ENCODE data around the gene ALDH3A1. TPM values are rescaled to one million over a fixed set of nuclear protein-coding genes. Genes with fewer than 3 reads are reported as not detected.

The ALDH3A1 gene
- polyA plus RNA-seq, 1 donor from 2014 or later: 0.10 TPM

DNA sequence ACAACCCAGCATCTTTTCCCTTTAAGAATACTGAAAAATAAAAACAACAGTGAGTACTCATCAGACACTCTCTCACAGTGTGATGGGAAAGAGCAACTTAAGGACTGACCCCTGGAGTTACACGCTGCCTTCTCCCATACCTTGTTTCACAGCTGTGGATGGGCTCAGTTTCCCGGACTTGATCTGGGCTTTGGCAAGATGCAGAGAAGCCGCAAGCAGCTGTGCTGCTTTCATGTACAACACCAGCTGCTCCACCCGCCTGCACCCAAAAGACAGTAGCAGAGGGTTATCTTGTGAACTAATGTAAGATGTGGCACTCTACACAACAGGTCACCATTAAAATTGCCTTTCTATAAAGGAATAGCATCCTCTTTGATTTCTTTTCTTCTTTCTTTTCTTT, 32.7 kb upstream of the ALDH3A1 start:
- Histone ChIP-seq H3K9ac (ENCODE audit: low read length) (no peak overlapping the region), H3K27ac (ENCODE audit: low read length) (no peak overlapping the region), H3K9me2 (ENCODE audit: insufficient read depth, low read length) (no peaks in the 10 kb centered on the region), H3K4me2 (ENCODE audit: low read length) (no peak overlapping the region), H3K4me3 (ENCODE audit: low read length) (no peak overlapping the region), H2AFZ (ENCODE audit: low read depth, low read length) (no peak overlapping the region), H3F3A (ENCODE audit: insufficient read depth, low read length, poor library complexity, severe bottlenecking) (no peaks in the 10 kb centered on the region), H3K79me2 (replicated peaks; ENCODE audit: insufficient read depth, low read length) (no peaks in the 10 kb centered on the region), H3K27me3 (ENCODE audit: insufficient read depth, low read depth, low read length) (no peaks in the 10 kb centered on the region), H3K9me3 (ENCODE audit: low read length) (no peaks in the 10 kb centered on the region), H4K20me1 (ENCODE audit: insufficient read depth) (no peaks in the 10 kb centered on the region), H3K36me3 (ENCODE audit: insufficient read depth, low read length) (peaks cover 9% of the 10 kb centered on the region)
- no peak for TF ChIP-seq MXI1 (conservative IDR thresholded peaks at IDR 0.05; ENCODE audit: poor library complexity, severe bottlenecking)
- TF ChIP-seq, protein P1, sequence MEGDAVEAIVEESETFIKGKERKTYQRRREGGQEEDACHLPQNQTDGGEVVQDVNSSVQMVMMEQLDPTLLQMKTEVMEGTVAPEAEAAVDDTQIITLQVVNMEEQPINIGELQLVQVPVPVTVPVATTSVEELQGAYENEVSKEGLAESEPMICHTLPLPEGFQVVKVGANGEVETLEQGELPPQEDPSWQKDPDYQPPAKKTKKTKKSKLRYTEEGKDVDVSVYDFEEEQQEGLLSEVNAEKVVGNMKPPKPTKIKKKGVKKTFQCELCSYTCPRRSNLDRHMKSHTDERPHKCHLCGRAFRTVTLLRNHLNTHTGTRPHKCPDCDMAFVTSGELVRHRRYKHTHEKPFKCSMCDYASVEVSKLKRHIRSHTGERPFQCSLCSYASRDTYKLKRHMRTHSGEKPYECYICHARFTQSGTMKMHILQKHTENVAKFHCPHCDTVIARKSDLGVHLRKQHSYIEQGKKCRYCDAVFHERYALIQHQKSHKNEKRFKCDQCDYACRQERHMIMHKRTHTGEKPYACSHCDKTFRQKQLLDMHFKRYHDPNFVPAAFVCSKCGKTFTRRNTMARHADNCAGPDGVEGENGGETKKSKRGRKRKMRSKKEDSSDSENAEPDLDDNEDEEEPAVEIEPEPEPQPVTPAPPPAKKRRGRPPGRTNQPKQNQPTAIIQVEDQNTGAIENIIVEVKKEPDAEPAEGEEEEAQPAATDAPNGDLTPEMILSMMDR (IDR thresholded peaks at IDR 0.05; ENCODE audit: poor library complexity, severe bottlenecking): no peak
- TF ChIP-seq RAD21 (conservative IDR thresholded peaks at IDR 0.05): no peak
- TF ChIP-seq POLR2AphosphoS5 (IDR thresholded peaks at IDR 0.05): no peak
- TF ChIP-seq TAF1 (IDR thresholded peaks at IDR 0.05; ENCODE audit: low read depth): no peak
- no peak for TF ChIP-seq EP300 (conservative IDR thresholded peaks at IDR 0.05; ENCODE audit: poor library complexity, severe bottlenecking)

DNA sequence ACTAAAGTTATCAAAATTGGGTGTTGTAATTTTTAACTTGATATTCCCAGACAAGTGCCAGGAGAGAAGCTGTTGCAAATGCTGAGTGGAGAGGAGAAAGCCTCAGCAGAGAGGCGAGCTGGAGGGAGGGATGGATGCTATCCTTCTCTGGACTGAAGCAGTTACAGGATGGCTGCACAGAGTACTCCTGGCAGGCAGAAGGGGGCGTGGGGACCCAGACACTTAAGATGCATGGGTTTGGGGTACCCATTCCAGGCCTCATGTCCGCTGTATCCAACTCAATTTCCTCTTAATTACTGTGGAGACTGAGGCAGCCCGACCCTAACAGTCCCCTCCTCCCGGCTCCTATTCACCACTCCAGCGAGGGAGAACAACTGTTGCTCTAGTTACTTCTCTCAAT, 25.4 kb upstream of the ALDH3A1 start:
- peaks cover 10% of the 10 kb centered on the region for H3K36me3 ChIP-seq (ENCODE audit: insufficient read depth, low read length)
- no peak overlapping the region for H3K27ac ChIP-seq (ENCODE audit: low read length)
- H3K9me2 ChIP-seq (ENCODE audit: insufficient read depth, low read length): no peaks in the 10 kb centered on the region
- no peaks in the 10 kb centered on the region for H3K9me3 ChIP-seq (ENCODE audit: low read length)
- no peak overlapping the region for H3K4me3 ChIP-seq (ENCODE audit: low read length)
- no peaks in the 10 kb centered on the region for H3F3A ChIP-seq (ENCODE audit: insufficient read depth, low read length, poor library complexity, severe bottlenecking)
- H4K20me1 ChIP-seq (ENCODE audit: insufficient read depth): no peaks in the 10 kb centered on the region
- H3K27me3 ChIP-seq (ENCODE audit: insufficient read depth, low read depth, low read length): no peaks in the 10 kb centered on the region
- no peak overlapping the region for H3K4me2 ChIP-seq (ENCODE audit: low read length)
- H2AFZ ChIP-seq (ENCODE audit: low read depth, low read length): no peak overlapping the region
- no peaks in the 10 kb centered on the region for H3K79me2 ChIP-seq (replicated peaks; ENCODE audit: insufficient read depth, low read length)
- TF ChIP-seq MXI1 (conservative IDR thresholded peaks at IDR 0.05; ENCODE audit: poor library complexity, severe bottlenecking): no peak
- no peak for TF ChIP-seq POLR2AphosphoS5 (IDR thresholded peaks at IDR 0.05)
- TF ChIP-seq, protein P1 (IDR thresholded peaks at IDR 0.05; ENCODE audit: poor library complexity, severe bottlenecking): no peak
- TF ChIP-seq EZH2 (IDR thresholded peaks at IDR 0.05; ENCODE audit: borderline replicate concordance, insufficient read depth, low read length, poor library complexity, severe bottlenecking): no peak
- TF ChIP-seq SMC3 (conservative IDR thresholded peaks at IDR 0.05; ENCODE audit: poor library complexity): no peak
- TF ChIP-seq TAF1 (IDR thresholded peaks at IDR 0.05; ENCODE audit: low read depth): no peak
- no peak for TF ChIP-seq EP300 (conservative IDR thresholded peaks at IDR 0.05; ENCODE audit: poor library complexity, severe bottlenecking)
- TF ChIP-seq, protein P2, sequence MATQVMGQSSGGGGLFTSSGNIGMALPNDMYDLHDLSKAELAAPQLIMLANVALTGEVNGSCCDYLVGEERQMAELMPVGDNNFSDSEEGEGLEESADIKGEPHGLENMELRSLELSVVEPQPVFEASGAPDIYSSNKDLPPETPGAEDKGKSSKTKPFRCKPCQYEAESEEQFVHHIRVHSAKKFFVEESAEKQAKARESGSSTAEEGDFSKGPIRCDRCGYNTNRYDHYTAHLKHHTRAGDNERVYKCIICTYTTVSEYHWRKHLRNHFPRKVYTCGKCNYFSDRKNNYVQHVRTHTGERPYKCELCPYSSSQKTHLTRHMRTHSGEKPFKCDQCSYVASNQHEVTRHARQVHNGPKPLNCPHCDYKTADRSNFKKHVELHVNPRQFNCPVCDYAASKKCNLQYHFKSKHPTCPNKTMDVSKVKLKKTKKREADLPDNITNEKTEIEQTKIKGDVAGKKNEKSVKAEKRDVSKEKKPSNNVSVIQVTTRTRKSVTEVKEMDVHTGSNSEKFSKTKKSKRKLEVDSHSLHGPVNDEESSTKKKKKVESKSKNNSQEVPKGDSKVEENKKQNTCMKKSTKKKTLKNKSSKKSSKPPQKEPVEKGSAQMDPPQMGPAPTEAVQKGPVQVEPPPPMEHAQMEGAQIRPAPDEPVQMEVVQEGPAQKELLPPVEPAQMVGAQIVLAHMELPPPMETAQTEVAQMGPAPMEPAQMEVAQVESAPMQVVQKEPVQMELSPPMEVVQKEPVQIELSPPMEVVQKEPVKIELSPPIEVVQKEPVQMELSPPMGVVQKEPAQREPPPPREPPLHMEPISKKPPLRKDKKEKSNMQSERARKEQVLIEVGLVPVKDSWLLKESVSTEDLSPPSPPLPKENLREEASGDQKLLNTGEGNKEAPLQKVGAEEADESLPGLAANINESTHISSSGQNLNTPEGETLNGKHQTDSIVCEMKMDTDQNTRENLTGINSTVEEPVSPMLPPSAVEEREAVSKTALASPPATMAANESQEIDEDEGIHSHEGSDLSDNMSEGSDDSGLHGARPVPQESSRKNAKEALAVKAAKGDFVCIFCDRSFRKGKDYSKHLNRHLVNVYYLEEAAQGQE (IDR thresholded peaks at IDR 0.05; ENCODE audit: borderline replicate concordance): no peak
- no peak for TF ChIP-seq RAD21 (conservative IDR thresholded peaks at IDR 0.05)
- no peak overlapping the region for H3K9ac ChIP-seq (ENCODE audit: low read length)
